HG02943 (cell line): ENCODE data around the gene IL1B.

ENCODE experiments used
- ATAC-seq: cut with Tn5 transposase; IDR thresholded peaks from one replicate; pipeline ENCODE4 v1.9.1; 2021; ENCODE audit warnings: mild to moderate bottlenecking, low read depth, moderate library complexity; ENCODE audit not compliant: unreplicated experiment

The IL1B gene

GRCh38 chr2:112811841-112812306 is 24.7 kb downstream of the IL1B start:
- ATAC-seq, result no peak

GRCh38 chr2:112811276-112811831 is 25.2 kb downstream of the IL1B start:
- ATAC-seq, result no peak

GRCh38 chr2:112809112-112809511 is 27.5 kb downstream of the IL1B start:
- no peak for ATAC-seq

DNA sequence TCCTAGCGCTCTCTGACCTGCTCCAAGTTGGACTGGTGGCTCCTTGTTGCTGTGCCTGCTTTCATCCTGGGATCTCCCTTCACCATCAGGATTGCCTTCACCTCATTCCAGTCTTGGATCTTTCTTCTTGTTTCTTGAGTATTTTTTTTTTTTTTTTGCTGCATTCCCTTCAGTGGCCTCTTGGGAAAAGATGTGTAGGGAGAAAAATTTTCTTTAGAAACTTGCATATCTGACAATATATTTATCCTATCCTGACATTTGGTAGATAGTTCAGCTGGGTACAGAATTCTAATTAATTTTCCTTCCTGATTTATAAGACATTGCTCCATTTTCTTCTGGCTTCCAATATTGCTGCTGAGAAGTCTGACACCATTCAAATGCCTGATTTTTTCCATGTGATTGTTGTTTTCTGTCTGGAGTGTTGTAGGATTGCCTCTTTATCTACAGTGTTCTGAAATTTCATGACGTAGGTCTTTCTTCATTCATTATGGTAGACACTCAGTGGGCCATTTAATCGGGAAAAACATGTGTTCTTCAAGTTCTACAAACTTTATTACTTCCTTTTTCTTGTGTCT is 29.3 kb downstream of the IL1B start:
- ATAC-seq, result no peak

- no peak for ATAC-seq
Observed at GRCh38 chr2:112805542-112805941, 31.0 kb downstream of the IL1B start.

DNA sequence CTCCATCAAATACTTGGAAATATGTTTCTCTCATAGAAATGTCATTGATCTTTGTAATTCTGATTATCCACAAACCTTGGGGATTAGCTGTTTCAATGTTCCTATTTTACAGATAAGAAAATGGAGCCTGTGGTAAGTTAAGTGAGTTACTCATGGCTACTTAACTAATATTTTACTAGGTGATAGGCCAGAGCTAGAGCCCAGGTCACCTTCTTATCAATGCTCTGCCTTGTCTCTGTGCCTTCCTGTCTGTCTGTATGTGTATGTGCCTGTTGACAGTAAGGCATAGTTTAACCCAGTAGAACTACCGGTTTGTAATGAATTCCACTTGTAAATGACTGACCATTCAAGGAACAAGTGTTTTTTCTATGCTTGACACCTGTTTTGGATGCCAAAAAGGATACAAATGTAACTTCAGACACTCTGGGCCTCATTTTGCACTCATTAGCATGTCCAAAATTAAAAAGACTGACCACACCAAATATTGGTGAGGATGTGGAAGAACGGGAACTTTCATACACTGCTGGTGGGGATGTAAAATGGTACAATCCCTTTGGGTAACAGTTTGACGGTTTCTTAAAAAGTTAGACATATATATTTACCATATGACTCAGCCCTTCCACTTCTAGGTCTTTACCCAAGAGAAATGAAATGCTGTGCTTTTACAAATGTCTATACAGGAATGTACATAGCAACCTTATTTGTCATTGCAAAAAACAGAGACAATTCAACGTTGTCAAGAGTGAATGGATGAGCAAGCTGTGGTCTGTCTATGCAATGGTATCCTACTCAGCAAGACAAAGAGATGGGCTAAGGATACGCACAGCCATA is 32.7 kb downstream of the IL1B start:
- ATAC-seq, result no peak

GRCh38 chr2:112800881-112801583 is 35.5 kb downstream of the IL1B start:
- no peak for ATAC-seq

DNA sequence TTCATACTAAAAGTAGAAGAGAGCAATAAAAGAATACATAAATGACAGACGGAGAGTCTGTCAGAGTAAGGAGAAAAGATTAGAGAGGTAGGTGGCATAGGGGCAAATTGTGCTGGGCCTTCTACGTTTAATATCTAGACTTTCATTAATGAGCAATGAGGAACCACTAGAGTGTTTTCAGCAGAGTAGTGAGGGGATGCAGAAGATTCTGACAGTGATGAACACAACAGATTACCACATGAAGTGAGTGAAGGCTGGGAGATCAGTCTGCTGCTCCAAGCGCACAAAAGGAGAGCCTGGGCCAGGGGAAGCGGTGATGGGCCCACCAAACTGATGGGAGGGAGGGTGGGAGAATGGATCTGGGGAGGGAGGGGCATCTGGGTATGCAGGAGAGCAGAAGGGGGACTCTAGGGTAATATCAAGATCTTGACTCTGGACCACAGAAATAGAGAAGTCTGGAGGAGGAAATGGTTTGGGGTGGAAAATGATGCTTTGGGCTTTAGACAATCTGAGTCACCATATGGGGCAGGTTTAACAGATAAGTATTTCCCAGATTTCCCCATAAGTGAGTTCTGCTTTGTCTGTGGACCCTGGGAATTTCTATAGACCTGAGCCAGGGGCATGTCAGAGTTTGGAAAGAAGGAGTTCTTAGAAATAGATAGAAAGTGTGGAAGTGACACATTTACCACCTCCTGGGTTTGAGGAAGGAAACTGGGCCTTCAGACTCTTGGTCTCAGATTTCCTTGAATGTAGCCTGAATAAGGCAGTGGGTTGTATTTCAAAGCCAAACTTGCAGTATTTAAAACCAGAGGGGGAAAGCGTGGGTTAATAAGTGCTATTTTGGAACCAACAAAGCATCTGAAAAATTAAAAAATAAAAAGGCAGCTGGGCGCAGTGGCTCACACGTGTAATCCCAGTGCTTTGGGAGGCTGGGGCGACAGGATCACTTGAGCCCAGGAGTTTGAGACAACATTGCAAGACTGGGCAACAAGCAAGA is 37.3 kb downstream of the IL1B start:
- no peak for ATAC-seq

DNA sequence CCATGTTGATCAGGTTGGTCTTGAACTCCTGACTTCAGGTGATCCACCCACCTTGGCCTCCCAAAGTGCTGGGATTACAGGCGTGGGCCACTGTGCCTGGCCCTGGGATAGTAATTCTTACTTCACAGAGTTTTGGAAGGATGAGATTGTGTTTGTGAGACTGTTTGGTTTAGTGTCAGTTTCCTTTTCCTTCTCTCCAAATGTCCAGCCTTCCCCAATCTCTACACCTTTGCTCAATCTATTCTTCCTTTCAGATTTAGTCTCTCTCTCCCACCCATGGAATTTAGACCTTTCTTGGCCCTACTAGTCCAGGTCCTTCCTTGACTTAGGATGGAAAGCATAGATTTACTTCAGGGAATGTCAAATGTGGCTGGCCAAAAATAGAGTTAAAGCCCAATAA is 40.1 kb downstream of the IL1B start:
- ATAC-seq, result no peak

- ATAC-seq, result no peak
Observed at GRCh38 chr2:112795774-112796173, 40.8 kb downstream of the IL1B start.

DNA sequence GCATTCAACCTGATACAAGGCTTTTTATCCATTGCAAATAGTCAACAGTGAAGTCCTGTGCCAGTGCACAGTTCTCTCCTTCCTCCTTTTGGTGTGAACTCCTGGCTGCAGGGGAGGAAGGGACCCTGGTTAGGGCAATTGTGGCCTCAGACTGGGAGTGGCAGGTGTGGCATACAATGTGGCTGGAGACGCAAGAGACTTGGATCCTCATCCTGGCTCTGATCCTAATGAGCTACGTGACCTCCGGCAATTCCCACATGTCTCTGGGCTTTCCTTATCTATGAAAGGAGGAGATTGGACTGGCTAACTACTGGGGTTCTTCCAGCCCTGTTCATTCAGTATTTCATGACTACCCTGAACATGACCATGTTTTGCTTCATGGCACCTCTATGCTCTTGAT is 41.7 kb downstream of the IL1B start:
- no peak for ATAC-seq

GRCh38 chr2:112794131-112794733 is 42.3 kb downstream of the IL1B start:
- ATAC-seq, result no peak

DNA sequence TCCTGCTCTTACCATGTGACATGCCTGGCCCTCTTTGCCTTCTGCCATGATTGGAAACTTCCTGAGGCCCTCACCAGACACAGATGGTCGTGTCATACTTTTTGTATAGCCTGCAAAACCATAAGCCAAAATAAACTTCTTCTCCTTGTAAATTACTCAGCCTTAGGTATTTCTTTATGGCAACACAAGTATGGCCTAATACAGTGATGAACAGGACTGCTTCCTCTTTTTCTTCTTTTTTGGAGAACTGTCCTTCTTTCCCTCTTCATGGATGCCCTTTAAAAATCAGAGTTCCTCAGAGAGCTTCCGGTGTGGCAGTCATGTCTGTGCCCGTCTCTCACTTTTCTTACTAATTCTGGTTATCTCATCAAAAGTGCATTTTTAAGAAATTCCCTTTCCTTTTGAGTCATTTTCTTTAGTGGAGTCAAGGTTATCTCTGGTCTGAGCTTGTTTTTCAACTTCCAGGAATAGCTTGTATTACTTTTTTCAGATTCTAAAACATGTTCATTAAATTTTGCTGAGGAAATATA is 43.1 kb downstream of the IL1B start:
- no peak for ATAC-seq

DNA sequence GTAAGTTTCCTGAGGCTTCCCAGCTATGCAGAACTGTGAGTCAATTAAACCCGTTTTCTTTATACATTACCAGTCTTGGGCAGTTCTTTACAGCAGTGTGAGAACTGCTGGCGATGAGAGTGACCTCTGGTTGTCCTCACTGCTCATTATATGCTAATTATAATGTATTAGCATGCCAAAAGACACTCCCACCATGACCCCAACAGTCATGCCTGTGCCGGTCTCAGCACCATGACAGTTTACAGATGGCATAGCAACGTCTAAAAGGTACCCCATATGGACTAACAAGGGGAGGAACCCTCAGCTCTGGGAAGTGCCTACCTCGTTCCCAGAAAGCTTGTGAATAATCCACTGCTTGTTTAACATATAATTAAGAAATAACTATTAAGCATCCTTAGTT is 44.2 kb downstream of the IL1B start:
- no peak for ATAC-seq

DNA sequence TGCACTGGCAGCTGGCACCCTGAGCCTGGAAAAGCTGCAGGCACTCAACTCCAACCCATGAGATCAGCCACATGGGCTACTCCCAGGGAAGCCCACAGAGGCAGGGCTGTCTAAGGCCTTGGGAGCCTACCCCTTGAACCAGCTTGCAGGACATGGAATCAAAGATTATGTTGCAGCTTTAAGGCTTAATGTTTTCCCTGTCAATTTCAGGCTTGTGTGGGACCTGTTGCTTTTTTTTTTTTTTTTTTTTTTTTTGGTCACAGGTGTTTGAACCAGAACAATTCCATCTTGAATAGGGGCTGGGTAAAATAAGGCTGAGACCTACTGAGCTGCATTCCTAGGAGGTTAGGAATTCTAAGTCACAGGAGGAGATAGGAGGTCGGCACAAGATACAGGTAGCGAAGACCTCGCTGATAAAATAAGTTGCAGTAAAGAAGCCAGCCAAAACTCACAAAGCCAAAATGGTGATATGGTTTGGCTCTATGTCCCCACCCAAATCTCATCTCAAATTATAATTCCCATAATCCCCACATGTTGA is 44.8 kb downstream of the IL1B start:
- no peak for ATAC-seq

DNA sequence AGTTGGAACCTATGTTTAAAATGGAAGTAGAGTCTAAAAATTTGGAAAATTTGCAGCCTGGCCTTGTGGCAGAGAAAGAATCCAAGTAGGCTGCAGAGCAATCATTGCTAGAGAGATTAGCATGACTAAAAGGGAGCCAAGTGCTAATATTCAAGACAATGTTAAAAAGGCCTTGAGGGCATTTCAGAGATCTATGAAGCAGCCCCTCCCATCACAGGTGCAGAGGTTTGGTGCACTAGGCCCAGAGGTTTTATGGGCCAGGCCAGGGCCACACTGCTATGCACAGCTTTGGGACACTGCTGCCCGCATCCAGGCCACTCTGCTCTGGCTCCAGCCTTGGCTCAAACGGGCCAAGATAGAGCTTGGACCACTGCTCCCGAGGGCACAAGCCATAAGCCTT is 45.6 kb downstream of the IL1B start:
- no peak for ATAC-seq

GRCh38 chr2:112790305-112790704 is 46.3 kb downstream of the IL1B start:
- no peak for ATAC-seq

GRCh38 chr2:112789186-112789585 is 47.4 kb downstream of the IL1B start:
- no peak for ATAC-seq

DNA sequence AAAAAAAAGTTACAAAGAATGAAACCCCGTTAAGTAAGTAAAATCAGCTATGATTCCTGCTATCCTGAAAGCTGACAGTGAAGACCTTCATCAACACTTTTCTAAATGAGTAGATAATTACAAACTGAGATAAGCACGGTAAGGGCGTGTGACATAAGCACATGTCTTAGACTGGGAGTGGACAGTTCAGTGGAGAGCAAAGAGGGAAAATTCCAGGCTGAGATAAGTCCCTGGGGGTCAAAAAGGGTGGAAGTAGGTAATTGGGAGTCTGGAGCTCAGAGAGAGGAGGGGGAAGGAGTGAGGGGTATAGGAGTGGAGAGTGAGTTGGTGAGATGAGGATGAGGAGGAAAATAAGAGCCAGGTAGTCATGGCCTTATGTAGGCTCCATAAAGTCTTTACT is 47.9 kb downstream of the IL1B start:
- ATAC-seq, result no peak
